Measurements from ENCODE around the gene STX18.

DNA sequence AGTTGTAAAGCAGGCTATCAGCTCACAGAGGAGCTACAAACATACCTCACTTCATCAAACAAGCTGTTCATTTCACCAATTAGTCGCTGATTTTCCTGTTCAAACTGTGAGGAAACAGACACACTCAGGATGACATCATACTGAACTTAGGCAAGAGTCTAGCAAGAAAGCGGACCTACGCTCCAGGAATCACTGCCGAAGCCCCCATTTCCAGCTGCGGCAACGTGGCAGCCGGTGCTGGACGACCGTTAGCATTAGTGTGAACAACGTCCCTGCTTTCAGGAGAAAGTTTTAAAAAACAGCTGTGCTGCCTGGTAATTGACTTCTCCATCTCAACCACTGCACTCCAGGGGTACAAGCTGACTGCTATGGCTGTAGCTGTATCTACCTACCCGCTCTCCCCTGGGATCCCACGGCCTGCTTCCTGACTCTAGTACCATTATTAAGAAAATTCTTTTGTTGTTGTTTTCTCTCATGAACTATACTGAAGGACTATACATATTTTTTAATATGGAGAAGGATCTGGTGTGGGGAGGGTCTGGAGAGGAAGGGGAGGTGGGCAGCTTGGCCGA lies 116.6 kb downstream of the STX18 start:
- no peak for TF ChIP-seq YY1 (IDR thresholded peaks at IDR 0.05; ENCODE audit: insufficient read depth, insufficient read length)
- TF ChIP-seq ZNF274 (IDR thresholded peaks at IDR 0.05; ENCODE audit: low read depth, low read length), result no peak
- no peak for TF ChIP-seq SUZ12 (IDR thresholded peaks at IDR 0.05; ENCODE audit: extremely low read depth, insufficient read depth, insufficient read length)

Data from NT2/D1 (cell line).